ENCODE data around the gene ENPP1.

GRCh38 chr6:131844243-131844841 is 36.5 kb downstream of the ENPP1 start:
- no peak for TF ChIP-seq ZNF114 (tag by site-specific recombination; IDR thresholded peaks at IDR 0.05)
- TF ChIP-seq, protein P1, sequence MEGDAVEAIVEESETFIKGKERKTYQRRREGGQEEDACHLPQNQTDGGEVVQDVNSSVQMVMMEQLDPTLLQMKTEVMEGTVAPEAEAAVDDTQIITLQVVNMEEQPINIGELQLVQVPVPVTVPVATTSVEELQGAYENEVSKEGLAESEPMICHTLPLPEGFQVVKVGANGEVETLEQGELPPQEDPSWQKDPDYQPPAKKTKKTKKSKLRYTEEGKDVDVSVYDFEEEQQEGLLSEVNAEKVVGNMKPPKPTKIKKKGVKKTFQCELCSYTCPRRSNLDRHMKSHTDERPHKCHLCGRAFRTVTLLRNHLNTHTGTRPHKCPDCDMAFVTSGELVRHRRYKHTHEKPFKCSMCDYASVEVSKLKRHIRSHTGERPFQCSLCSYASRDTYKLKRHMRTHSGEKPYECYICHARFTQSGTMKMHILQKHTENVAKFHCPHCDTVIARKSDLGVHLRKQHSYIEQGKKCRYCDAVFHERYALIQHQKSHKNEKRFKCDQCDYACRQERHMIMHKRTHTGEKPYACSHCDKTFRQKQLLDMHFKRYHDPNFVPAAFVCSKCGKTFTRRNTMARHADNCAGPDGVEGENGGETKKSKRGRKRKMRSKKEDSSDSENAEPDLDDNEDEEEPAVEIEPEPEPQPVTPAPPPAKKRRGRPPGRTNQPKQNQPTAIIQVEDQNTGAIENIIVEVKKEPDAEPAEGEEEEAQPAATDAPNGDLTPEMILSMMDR (tag by site-specific recombination; IDR thresholded peaks at IDR 0.05) = no peak
- TF ChIP-seq ZNF121 (tag by site-specific recombination; IDR thresholded peaks at IDR 0.05) = no peak
- TF ChIP-seq TCF7L2 (IDR thresholded peaks at IDR 0.05; ENCODE audit: borderline replicate concordance, low read depth, low read length) = no peak
- TF ChIP-seq ZNF221 (tag by site-specific recombination; IDR thresholded peaks at IDR 0.05; ENCODE audit: borderline replicate concordance) = no peak
- TF ChIP-seq ZFP69B (tag by site-specific recombination; IDR thresholded peaks at IDR 0.05) = no peak
- TF ChIP-seq ZBTB48 (tag by site-specific recombination; IDR thresholded peaks at IDR 0.05) = no peak
- no peak for TF ChIP-seq ZSCAN30 (tag by site-specific recombination; IDR thresholded peaks at IDR 0.05)
- no peak for TF ChIP-seq TRIM28 (IDR thresholded peaks at IDR 0.05; ENCODE audit: borderline replicate concordance, low read length)
- no peak for TF ChIP-seq ZNF423 (tag by site-specific recombination; IDR thresholded peaks at IDR 0.05)
- TF ChIP-seq, protein P2, sequence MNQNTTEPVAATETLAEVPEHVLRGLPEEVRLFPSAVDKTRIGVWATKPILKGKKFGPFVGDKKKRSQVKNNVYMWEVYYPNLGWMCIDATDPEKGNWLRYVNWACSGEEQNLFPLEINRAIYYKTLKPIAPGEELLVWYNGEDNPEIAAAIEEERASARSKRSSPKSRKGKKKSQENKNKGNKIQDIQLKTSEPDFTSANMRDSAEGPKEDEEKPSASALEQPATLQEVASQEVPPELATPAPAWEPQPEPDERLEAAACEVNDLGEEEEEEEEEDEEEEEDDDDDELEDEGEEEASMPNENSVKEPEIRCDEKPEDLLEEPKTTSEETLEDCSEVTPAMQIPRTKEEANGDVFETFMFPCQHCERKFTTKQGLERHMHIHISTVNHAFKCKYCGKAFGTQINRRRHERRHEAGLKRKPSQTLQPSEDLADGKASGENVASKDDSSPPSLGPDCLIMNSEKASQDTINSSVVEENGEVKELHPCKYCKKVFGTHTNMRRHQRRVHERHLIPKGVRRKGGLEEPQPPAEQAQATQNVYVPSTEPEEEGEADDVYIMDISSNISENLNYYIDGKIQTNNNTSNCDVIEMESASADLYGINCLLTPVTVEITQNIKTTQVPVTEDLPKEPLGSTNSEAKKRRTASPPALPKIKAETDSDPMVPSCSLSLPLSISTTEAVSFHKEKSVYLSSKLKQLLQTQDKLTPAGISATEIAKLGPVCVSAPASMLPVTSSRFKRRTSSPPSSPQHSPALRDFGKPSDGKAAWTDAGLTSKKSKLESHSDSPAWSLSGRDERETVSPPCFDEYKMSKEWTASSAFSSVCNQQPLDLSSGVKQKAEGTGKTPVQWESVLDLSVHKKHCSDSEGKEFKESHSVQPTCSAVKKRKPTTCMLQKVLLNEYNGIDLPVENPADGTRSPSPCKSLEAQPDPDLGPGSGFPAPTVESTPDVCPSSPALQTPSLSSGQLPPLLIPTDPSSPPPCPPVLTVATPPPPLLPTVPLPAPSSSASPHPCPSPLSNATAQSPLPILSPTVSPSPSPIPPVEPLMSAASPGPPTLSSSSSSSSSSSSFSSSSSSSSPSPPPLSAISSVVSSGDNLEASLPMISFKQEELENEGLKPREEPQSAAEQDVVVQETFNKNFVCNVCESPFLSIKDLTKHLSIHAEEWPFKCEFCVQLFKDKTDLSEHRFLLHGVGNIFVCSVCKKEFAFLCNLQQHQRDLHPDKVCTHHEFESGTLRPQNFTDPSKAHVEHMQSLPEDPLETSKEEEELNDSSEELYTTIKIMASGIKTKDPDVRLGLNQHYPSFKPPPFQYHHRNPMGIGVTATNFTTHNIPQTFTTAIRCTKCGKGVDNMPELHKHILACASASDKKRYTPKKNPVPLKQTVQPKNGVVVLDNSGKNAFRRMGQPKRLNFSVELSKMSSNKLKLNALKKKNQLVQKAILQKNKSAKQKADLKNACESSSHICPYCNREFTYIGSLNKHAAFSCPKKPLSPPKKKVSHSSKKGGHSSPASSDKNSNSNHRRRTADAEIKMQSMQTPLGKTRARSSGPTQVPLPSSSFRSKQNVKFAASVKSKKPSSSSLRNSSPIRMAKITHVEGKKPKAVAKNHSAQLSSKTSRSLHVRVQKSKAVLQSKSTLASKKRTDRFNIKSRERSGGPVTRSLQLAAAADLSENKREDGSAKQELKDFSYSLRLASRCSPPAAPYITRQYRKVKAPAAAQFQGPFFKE (tag by site-specific recombination; IDR thresholded peaks at IDR 0.05; ENCODE audit: borderline replicate concordance) = no peak

All from HEK293 (cell line).